ENCODE results near the gene DIP2B.

The DIP2B gene

DNA sequence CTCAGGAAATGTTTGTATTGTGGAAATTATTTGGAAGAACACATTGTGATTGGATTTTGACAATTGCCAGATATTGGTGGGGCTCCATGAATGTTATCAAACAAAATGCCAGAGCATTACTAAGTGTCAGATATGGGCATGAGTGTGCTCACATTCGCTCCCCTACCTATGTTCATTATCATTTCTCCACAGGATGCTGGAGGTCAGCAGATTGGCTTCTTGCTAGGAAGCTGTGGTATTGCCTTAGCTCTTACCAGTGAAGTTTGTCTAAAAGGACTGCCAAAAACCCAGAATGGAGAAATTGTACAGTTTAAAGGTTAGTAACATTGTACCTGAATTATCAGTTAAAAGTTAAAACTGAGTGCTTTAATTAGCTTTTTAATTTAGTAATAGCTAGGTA, 180.9 kb downstream of the DIP2B start:
- no peak for DNase-seq (ENCODE audit: extremely low spot score)
- CTCF ChIA-PET = no interaction called here
- POLR2A ChIA-PET = interaction anchor here (0.8 kb wide), 1 partner anchor 14 kb away, joined by 3 read pairs; no protein-coding TSS in a partner anchor
- no peak for TF ChIP-seq FOXA1 (IDR thresholded peaks at IDR 0.05)
- TF ChIP-seq PKNOX1 (IDR thresholded peaks at IDR 0.05) = no peak
- no peak for TF ChIP-seq TARDBP (IDR thresholded peaks at IDR 0.05)

DNA sequence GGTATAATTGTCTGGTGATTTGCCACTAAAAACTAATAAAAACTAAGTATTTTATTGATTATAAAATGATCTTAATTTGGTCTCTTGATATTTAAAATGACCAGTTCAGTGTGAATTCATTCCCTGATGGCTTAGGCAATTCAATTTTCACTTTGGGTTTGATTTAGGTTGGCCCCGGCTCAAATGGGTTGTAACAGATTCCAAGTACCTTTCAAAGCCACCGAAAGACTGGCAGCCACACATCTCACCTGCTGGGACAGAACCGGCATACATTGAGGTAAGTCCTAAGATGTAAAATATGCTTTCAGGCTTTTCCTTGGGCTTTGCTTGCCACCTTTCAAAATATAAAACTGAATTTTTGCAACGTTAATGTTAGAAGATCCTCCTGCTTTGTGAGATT, 181.6 kb downstream of the DIP2B start:
- no peak for DNase-seq (ENCODE audit: extremely low spot score)
- POLR2A ChIA-PET = no interaction called here
- TF ChIP-seq FOXK2 (IDR thresholded peaks at IDR 0.05) = no peak
- no peak for TF ChIP-seq SP1 (IDR thresholded peaks at IDR 0.05)
- no peak for TF ChIP-seq CTBP1 (IDR thresholded peaks at IDR 0.05; ENCODE audit: borderline replicate concordance)
- TF ChIP-seq NFRKB (IDR thresholded peaks at IDR 0.05) = no peak
- TF ChIP-seq HDGF (IDR thresholded peaks at IDR 0.05; ENCODE audit: borderline replicate concordance) = no peak
- no peak for TF ChIP-seq ARNT (IDR thresholded peaks at IDR 0.05)
- TF ChIP-seq FOXA1 (IDR thresholded peaks at IDR 0.05) = no peak
- no peak for TF ChIP-seq ELF4 (IDR thresholded peaks at IDR 0.05)
- no peak for TF ChIP-seq L3MBTL2 (conservative IDR thresholded peaks at IDR 0.05)
- no peak for TF ChIP-seq TARDBP (IDR thresholded peaks at IDR 0.05)
- TF ChIP-seq LEF1 (IDR thresholded peaks at IDR 0.05; ENCODE audit: borderline replicate concordance) = no peak
- CTCF ChIA-PET = no interaction called here

GRCh38 chr12:50686976-50687375, 182.2 kb downstream of the DIP2B start:
- ChIA-PET POLR2A (no interaction called here), CTCF (interaction anchor here (0.6 kb wide), 1 partner anchor 654 kb away, joined by 8 read pairs; no protein-coding TSS in a partner anchor)
- DNase-seq (ENCODE audit: extremely low spot score) = no peak
- no peak for TF ChIP-seq SP1 (IDR thresholded peaks at IDR 0.05)

- DNase-seq (ENCODE audit: extremely low spot score) = no peak
- TF ChIP-seq TARDBP (IDR thresholded peaks at IDR 0.05) = no peak
- no peak for TF ChIP-seq PKNOX1 (IDR thresholded peaks at IDR 0.05)
- no peak for TF ChIP-seq ARNT (IDR thresholded peaks at IDR 0.05)
- no peak for TF ChIP-seq LEF1 (IDR thresholded peaks at IDR 0.05; ENCODE audit: borderline replicate concordance)
- ChIA-PET CTCF (no interaction called here), POLR2A (no interaction called here)
Measured at GRCh38 chr12:50689437-50689836, 184.7 kb downstream of the DIP2B start.

- ChIA-PET POLR2A (no interaction called here), CTCF (no interaction called here)
- TF ChIP-seq ELF4 (IDR thresholded peaks at IDR 0.05) = no peak
- TF ChIP-seq L3MBTL2 (conservative IDR thresholded peaks at IDR 0.05) = no peak
- TF ChIP-seq FOXA1 (IDR thresholded peaks at IDR 0.05) = no peak
- TF ChIP-seq LEF1 (IDR thresholded peaks at IDR 0.05; ENCODE audit: borderline replicate concordance) = no peak
- no peak for TF ChIP-seq FOXM1 (IDR thresholded peaks at IDR 0.05; ENCODE audit: borderline replicate concordance)
- no peak for TF ChIP-seq NFRKB (IDR thresholded peaks at IDR 0.05)
- TF ChIP-seq ZNF384 (IDR thresholded peaks at IDR 0.05) = no peak
- no peak for TF ChIP-seq ARNT (IDR thresholded peaks at IDR 0.05)
- TF ChIP-seq TARDBP (IDR thresholded peaks at IDR 0.05) = no peak
- TF ChIP-seq SUZ12 (IDR thresholded peaks at IDR 0.05) = no peak
- no peak for TF ChIP-seq CTBP1 (IDR thresholded peaks at IDR 0.05; ENCODE audit: borderline replicate concordance)
- no peak for TF ChIP-seq SP1 (IDR thresholded peaks at IDR 0.05)
- no peak for TF ChIP-seq BHLHE40 (IDR thresholded peaks at IDR 0.05; ENCODE audit: borderline replicate concordance)
- TF ChIP-seq PKNOX1 (IDR thresholded peaks at IDR 0.05) = no peak
- DNase-seq (ENCODE audit: extremely low spot score) = no peak
Measured at GRCh38 chr12:50690925-50691324, 186.1 kb downstream of the DIP2B start.

- ChIA-PET POLR2A (no interaction called here), CTCF (no interaction called here)
- DNase-seq (ENCODE audit: extremely low spot score) = no peak
- TF ChIP-seq SP1 (IDR thresholded peaks at IDR 0.05) = no peak
- TF ChIP-seq FOXM1 (IDR thresholded peaks at IDR 0.05; ENCODE audit: borderline replicate concordance) = no peak
- TF ChIP-seq CTBP1 (IDR thresholded peaks at IDR 0.05; ENCODE audit: borderline replicate concordance) = no peak
- TF ChIP-seq LEF1 (IDR thresholded peaks at IDR 0.05; ENCODE audit: borderline replicate concordance) = no peak
- TF ChIP-seq ELF4 (IDR thresholded peaks at IDR 0.05) = no peak
- no peak for TF ChIP-seq L3MBTL2 (conservative IDR thresholded peaks at IDR 0.05)
- TF ChIP-seq BHLHE40 (IDR thresholded peaks at IDR 0.05; ENCODE audit: borderline replicate concordance) = no peak
- TF ChIP-seq NFRKB (IDR thresholded peaks at IDR 0.05) = no peak
- no peak for TF ChIP-seq SUZ12 (IDR thresholded peaks at IDR 0.05)
- no peak for TF ChIP-seq FOXA1 (IDR thresholded peaks at IDR 0.05)
- TF ChIP-seq ZNF384 (IDR thresholded peaks at IDR 0.05) = no peak
- TF ChIP-seq TARDBP (IDR thresholded peaks at IDR 0.05) = no peak
- no peak for TF ChIP-seq FOXK2 (IDR thresholded peaks at IDR 0.05)
- TF ChIP-seq PKNOX1 (IDR thresholded peaks at IDR 0.05) = no peak
- TF ChIP-seq HDGF (IDR thresholded peaks at IDR 0.05; ENCODE audit: borderline replicate concordance) = no peak
- TF ChIP-seq ARNT (IDR thresholded peaks at IDR 0.05) = no peak
Measured at GRCh38 chr12:50695961-50696360, 191.2 kb downstream of the DIP2B start.

- DNase-seq (ENCODE audit: extremely low spot score) = no peak
- TF ChIP-seq FOXK2 (IDR thresholded peaks at IDR 0.05) = no peak
- no peak for TF ChIP-seq FOXM1 (IDR thresholded peaks at IDR 0.05; ENCODE audit: borderline replicate concordance)
- no peak for TF ChIP-seq FOXA1 (IDR thresholded peaks at IDR 0.05)
- no peak for TF ChIP-seq LEF1 (IDR thresholded peaks at IDR 0.05; ENCODE audit: borderline replicate concordance)
- TF ChIP-seq BHLHE40 (IDR thresholded peaks at IDR 0.05; ENCODE audit: borderline replicate concordance) = no peak
- no peak for TF ChIP-seq NFRKB (IDR thresholded peaks at IDR 0.05)
- no peak for TF ChIP-seq ELF4 (IDR thresholded peaks at IDR 0.05)
- TF ChIP-seq ARNT (IDR thresholded peaks at IDR 0.05) = no peak
- TF ChIP-seq ZNF384 (IDR thresholded peaks at IDR 0.05) = no peak
- TF ChIP-seq CTBP1 (IDR thresholded peaks at IDR 0.05; ENCODE audit: borderline replicate concordance) = no peak
- no peak for TF ChIP-seq PKNOX1 (IDR thresholded peaks at IDR 0.05)
- TF ChIP-seq HDGF (IDR thresholded peaks at IDR 0.05; ENCODE audit: borderline replicate concordance) = no peak
- ChIA-PET CTCF (no interaction called here), POLR2A (no interaction called here)
Measured at GRCh38 chr12:50696931-50697330, 192.1 kb downstream of the DIP2B start.

Measured in HEK293T (cell line).